DMS53 treated with DMSO at 0.1 percent for 48 hours (cell line): ENCODE measurements around the gene PIK3C2G.

ENCODE experiments used
- DNase-seq: peaks from one replicate; lab custom pipeline; 2025; ENCODE audit not compliant: unreplicated experiment; lab: John Stamatoyannopoulos, UW

The PIK3C2G gene

DNA sequence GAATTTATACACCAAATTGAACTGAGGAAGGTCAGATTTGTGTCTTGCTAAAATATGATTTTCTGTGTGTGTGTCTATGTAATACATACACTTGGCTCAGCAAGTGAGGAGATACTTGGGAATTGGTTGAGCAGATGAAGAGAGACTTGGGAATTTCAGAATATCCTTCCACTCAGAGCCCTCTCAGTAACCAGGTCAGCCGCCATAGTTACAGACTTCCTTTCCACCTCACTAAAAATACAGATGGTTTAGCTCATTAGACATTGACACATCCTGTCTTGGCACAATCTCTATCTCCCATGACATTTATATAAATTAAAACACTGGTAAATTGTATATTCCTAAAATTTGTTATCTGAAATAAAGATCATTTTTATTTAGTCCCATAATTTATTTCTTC, 15.9 kb downstream of the PIK3C2G start:
- no peak for DNase-seq

DNA sequence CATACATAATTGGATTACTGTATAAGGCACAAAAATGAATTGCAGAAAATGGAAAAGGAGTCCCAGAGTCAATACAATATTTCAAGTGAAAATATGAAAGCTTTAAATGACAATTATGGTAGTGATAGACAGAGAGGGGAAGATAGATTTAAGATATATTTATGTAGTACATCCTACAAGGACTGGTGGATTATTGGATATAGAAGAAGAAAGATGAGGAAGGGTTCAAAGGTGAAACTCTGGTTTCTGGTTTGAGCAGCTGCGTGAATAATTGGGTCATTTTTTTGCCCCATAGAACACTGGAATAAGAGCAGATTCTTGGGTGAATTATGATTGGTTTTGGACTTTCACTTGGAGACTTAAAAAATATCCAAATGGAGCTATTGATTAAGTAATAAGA, 19.4 kb downstream of the PIK3C2G start:
- no peak for DNase-seq

DNA sequence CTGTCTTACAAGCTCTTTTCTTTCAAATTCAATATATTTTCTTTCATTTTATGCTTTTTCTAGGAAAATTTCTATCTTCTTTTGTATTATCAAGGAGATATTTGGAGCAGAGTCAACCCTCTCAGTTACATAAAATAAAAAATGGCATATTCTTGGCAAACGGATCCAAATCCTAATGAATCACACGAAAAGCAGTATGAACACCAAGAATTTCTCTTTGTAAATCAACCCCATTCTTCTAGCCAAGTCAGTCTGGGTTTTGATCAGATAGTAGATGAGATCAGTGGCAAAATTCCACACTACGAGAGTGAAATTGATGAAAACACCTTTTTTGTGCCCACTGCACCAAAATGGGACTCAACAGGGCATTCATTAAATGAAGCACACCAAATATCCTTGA, 20.6 kb downstream of the PIK3C2G start:
- no peak for DNase-seq

DNA sequence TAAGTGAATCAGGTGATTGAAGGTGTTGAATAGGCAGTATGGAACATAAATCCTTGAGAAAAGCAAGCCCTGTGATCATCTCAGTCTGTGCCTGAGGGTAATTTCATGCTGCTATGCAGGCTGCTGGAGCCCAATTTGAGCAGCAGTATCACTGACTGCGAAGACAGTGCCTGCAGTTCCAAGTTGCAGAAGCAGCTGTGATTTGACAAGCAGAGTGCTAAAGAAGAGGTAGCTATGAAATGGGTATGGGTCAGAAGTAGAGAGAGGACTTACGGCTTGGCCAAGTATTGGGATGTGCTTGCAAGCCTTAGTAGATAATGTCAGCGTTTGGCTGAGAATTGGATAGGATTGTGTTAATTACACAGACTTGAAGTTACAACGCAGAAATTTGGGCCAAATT, 22.5 kb downstream of the PIK3C2G start:
- DNase-seq: no peak

DNA sequence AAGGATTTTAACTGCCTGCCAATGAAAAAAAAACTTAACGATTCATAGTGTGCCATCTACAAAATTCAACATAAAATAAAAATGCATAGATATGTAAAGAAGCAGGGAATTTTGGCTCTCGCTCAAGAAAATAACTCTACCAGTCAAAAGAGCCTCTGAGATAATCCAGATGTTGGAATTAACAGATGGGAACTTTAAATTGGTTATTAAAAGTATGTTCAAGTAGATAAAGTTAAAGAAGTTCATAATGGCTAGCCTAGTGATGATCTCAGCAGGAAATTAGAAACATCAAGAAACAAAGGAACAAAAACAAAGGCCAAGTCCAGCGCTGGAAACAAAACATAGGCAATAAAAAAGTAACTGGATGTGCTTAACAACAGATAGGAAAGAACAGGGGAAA, 23.1 kb downstream of the PIK3C2G start:
- DNase-seq: no peak

DNA sequence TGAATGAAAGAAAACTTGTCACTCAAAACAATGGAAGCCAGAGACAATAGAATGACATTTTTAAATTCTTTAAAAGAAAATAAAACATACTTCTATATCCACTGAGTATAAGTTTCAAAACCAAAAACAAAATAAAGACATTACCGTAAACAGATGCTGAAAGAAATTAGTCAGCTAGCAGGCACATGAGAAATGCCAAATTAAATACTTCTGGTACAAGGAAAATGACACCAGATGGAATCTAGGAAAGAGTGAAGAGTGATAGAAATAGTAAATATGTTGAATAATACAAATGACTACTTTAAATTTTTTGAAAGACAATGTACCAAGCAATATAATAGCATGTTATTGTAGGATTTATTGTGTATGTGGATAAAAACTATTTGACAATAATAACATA, 23.8 kb downstream of the PIK3C2G start:
- DNase-seq: no peak

DNA sequence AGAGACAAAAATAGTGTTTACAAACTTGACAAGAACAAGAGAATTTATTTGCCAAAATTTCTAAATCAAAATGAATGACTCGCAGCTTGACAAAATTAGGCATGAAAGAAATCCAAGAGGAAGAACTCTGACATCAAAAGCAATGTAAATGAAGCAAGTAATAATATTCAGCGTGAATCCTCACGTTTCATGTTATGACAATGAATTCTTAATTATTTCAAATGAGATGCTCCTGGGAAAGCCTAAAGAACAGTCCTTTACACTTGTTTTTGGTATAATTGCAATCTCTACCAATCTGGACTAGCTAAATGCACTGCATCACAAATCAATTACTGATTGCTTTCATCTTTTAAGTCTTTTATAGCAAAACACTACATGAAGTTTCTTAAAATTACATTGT, 29.1 kb downstream of the PIK3C2G start:
- no peak for DNase-seq

DNA sequence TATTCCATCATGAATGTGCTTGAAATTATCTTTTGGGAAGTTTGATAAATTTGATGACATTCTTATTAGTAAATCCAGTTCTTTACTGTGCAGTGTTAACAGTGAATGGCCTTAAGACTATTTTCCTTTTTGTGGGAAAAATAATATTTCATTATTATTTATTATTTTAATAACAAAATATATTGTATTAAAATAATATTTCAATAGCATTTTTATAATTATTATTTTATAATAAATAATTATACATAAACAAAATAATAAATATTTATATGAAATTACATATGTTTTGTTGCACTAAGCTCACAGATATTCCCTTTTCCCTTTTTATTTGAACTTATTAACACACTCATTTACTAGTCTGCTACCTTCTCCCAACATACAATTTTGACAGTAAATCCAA, 33.6 kb downstream of the PIK3C2G start:
- DNase-seq: no peak

DNA sequence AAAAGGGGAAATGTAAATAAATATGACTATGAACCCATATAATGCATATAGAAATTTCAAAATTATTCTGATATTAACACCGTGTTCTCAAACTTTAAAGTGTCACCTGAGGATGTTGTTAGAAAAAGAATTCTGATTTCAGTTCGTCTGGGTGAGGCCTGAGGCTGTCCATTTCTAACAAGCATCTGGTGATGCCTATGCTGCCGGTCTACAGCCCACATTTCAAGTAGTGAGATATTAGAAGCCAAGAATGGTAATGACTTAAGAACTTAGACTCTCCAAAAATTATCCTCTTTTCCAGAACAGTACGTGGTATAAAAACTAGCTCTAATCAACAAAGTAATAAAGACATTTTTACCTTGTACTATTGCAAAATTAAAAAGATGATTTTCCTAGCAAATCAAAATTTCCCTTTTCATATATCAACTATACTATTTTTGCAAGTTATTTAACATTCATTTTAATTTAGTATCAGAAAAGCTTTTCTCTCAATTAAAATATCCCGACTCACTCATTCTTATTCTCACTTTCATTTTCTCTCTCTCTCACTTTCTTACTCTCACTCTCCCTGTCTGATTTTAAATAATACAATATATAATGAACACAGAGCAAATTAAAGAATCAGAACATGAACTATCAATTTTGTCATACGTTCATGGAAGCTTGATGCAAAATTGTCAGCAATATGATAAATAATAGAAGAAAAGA, 35.0 kb downstream of the PIK3C2G start:
- DNase-seq: no peak

DNA sequence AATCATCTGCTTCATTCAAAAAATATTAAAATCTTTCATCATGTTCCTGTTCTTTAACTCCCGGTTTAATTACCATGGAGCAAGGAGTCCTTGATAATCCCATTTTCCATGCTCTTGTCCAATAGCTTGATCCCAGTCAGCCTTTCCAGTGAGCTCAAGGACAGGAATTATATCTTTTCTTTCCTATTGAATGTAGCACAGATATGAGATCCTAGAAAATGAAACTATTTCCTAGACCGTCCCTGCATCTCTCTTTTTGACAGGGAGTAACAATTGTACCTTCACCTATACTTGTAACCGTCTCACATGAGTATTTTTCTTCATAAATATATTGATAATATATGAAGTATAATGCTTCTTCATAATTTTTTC, 35.6 kb downstream of the PIK3C2G start:
- no peak for DNase-seq

DNA sequence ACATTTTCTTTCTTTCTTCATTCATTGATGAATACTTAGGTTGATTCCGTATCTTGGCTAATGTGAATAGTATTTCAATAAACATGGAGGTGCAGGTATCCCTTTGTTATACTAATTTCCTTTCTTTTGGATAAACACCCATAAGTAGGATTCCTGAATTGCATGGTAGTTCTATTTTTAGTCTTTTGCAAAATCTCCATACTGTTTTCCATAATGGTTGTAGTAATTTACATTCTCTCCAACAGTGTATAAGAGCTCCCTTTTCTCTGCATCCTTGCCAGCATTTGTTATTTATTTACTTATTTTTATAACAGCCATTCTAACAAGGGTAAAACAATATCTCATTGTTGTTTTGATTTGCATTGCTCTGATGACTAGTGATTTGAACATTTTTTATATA, 36.6 kb downstream of the PIK3C2G start:
- no peak for DNase-seq

DNA sequence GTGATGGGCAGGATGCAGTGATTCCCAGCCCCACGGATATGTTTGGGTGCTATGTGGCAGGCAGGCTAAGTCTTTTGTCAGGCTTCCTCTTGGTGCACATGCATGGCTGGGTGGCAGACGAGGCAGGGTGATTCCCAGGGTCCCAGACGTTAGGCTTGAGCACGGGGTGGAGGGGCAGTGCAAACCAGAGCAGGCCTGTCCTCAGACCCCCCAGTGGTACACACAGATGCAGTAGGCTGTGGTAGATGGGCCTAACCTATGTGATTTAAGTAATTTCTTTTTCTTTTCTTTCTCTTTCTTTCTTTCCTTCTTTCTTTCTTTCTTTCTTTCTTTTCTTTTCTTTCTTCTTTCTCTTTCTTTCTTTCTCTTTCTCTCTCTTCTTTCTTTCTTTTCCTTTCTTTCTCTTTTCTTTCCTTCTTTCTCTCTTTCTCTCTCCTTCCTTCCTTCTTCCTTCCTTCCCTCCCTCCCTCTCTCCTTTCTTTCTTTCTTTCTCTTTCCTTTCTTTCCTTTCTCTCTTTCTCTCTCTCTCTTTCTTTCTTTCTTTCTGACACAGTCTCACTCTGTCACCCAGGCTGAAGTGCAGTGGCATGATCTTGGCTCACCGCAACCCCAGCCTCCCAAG, 41.6 kb downstream of the PIK3C2G start:
- no peak for DNase-seq

DNA sequence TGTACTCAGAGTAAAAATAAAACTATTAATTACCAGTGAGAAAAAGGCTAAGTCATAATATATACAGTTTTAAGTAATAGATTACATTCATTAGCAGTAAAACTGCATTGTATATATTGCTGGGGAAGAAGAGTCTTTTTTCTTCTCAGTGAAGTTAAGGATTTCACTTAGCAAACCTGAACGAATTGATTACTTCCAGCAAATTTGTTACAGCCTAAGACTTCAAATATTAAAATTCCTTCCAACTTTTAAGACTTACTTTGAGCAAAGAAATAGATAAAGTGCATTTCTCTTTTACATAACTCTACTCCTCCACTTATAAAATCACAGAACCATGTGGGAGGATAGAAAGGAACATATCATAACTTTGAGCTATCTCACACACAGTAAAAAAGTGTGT, 43.3 kb downstream of the PIK3C2G start:
- DNase-seq: no peak

DNA sequence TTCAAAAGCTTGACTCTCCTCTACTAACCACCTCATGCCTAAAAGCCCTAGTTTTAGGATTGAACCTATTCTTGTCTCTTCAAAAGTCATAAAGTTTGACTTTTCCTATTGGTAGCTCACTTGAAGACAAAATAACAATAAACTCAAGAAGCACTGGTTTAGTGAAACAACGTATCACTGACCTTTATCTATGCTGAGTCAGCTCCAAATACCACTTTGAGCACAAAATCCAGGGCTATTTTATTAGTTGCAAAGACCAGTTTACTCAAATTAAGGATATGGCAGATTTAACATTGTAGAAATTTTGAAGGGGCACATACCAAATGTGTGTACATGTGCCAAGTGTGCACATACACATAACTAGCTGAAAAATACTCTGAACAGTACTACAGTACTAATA, 45.0 kb downstream of the PIK3C2G start:
- no peak for DNase-seq

DNA sequence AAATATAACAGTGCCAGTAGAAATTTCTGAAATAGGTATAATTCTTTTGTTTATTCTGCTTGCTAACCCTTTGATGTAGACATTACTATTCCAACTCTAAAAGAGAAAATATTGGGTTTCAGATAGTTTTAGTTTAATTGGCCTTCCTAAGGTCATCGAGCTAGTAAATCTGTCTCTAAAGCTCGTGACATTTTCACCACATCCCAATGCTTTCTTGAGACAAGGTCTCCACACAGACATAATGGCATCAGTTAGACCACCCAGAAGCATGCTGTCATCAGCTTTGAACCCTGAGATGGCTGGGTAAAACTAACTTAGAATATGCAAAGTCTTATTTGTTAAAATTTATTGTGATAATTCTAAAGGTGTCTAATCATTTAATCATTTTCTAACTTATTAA, 52.0 kb downstream of the PIK3C2G start:
- DNase-seq: no peak

DNA sequence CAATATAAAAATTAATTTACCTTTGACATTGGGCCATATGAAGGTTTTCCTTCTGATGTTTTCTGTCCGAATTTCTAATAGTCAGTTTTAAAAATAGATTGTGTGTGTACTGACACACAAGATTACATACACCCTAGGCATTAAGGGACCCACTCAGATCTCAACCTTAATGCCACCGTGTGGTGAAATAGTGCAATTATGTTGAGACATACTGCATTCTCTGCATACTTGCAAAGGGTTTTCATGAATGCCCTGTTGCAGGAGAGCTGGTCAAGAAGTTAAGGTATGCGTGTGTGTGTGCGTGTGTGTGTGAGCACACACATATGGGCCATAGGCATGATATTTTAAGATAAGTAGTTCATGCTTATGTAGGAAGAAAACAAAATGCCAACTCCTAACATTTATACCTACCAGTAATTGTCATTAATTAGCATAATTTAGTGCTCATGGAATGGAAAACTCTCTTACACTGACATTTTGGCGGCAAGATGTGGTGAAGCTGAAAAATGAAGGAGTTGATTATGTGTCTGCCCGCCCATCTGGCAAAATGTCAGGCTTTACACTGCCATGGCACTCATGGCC, 58.8 kb downstream of the PIK3C2G start:
- peak; percentile 84 for DNase-seq

DNA sequence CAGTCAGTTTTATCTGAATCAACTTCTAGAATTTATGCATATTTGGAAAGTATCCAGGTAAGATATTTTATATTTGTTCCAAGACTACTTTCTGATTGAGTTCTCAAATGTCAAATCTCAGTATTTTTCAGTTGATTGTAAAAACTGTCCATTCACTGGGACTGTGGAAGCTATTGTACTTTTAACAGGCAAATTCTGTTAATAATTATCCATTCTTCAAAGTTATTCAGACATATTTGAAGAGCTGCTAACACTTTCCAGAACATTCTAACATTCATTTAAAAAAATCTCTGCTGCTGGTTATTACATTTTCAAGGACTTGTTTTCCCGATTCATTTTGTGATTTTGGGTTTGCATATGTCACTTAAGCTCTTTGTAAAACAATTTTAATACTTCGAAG, 59.7 kb downstream of the PIK3C2G start:
- DNase-seq: no peak

DNA sequence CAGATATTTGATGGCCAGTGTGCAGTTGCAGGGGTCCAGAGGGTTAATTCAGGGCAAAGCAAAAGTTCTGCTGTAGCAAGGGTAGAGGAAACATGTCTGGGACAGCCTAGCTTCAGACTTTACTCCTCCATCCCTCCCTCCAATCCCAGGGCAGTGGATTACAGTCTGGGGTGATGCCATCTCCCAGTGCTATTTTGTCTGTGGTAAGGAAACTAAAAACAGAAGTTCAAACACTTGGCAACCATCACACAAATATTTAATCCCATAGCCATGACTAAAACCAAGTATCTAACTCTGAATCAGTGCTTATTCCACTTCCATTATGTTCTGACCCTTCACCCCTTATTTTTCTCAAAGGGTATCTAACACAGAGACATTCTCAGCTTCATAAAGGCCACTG, 61.8 kb downstream of the PIK3C2G start:
- no peak for DNase-seq

DNA sequence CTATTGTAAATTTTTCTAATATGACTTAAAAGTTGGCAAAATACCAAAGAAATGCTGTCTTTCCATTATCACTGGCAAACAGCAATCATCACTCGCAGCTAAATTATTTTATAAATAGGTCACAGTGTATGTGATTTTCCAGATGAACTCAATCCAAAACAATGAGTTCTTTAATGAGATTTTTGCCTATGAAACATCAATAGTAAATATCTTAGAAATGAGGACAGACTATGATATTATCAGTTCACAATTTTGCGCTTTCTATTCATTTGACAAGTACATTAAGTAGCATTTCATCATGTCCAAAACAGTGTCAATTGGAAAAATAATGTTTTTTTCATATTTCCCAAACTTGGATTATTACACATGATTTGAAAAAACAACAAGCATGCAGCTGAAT, 65.7 kb downstream of the PIK3C2G start:
- no peak for DNase-seq

DNA sequence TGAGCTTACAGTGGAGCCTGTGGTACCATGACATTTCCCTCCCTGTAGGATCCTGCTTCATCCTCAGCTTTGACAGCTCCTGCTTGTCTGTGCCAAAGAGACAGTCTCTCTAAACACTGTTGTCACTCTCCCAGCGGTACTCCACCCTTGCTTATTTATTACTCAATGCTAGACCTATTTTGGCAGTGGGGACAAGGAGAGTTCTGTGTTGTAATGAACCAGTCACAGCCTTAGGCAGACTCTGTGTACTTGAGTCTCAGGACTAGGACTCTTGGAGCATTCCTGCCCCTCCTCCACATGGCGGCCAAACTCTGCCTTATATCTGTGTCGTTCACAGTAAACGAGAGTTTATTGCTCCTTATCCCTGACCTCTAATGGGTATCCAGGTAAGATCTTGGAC, 70.9 kb downstream of the PIK3C2G start:
- DNase-seq: no peak

DNA sequence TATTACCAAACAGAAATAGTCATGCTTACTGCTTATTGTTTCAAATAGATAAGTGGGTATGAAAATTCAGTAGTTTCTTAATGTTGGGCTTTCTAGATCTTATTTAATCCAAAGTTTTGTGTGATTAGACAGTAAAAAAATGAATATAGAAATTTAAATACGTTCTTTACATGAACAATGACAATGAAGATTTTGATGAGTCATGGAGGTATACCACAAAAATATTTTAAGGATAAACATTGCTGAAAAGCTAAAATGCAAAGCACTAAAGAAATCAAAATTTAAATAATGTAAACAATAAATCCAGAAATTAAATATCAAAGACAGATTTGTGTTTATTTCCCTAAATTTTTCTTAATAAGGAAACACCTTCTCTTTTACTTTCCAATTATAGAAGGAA, 78.3 kb downstream of the PIK3C2G start:
- DNase-seq: no peak

DNA sequence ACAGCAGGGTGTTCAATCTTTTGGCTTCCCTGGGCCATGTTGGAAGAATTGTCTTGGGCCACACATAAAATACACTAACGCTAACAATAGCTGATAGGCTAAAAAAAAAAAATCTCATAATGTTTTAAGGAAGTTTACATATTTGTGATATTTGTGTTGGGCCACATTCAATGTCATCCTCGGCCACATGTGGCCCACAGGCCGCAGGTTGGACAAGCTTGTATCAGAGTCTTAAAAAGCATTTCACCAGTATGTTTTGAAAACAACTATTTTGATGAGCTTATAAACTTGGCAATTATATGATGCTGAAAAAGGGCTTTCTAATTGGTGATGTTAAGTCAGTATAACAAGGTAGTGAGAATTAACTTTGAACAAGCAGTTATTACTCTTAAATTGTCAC, 78.9 kb downstream of the PIK3C2G start:
- DNase-seq: no peak

DNA sequence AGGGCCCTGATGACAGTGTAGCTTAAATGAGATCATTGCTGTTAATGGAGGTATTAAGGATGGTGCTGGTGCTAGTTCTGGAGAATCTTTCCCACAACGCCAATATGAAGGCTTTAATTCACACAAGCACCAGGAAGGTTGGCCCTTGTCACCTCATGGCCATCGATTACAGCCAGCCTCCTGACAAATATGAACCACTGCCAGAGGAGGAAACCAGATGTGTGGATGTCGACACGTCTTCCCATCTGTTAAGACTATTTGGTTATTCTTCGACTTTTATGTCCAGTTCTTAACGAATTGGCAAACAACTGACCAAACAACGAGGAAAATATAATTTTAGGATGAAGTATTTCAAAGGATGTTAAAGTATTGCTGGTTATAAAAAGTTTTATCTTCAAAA, 79.5 kb downstream of the PIK3C2G start:
- DNase-seq: no peak
